Measurements from ENCODE around the gene RAPGEF1. TPM values are rescaled to one million over a fixed set of nuclear protein-coding genes. Genes with fewer than 3 reads are reported as not detected.
A peak's percentile ranks its signal among the peaks of the same experiment; 100 is the strongest.

Gene RAPGEF1
- total and polyA plus RNA-seq, 9 of the 15 experiments (the other 6 are each of a cell fraction or from before 2014, with no cell fraction given), result 0.06 to 44.1 (median 19.9) TPM

DNA sequence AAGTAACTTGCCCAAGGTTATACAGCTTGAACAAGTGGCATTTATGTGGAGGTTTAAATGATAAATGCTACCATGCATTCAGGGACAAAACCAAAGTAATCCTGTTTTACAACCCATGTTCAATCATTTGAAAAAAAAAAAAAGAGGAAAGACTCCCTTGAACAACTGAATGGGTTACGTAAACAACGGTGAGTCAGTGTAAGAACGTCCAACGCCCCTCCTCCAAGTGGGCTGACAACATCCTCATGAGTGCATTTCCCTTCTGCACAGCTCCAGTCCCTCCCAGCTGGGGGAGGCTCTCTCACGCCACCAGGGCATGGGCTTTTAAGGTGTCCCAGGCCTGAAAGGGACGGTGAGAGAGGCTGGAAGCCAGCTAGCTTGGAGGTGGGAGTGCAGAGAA, 104.6 kb downstream of the RAPGEF1 start (continued):
- no peak for TF ChIP-seq THAP7 (CRISPR knock-in tag; IDR thresholded peaks at IDR 0.05)
- TF ChIP-seq ZBTB8A (IDR thresholded peaks at IDR 0.05; ENCODE audit: partially characterized antibody), result no peak
- TF ChIP-seq CEBPB (tag; IDR thresholded peaks at IDR 0.05), result peak; percentile 85
- TF ChIP-seq TEAD4 (IDR thresholded peaks at IDR 0.05; ENCODE audit: low read length), result no peak
- no peak for TF ChIP-seq TEAD4 (CRISPR knock-in tag; IDR thresholded peaks at IDR 0.05; ENCODE audit: borderline replicate concordance)
- no peak for TF ChIP-seq SMAD4 (CRISPR knock-in tag; conservative IDR thresholded peaks at IDR 0.05)
- TF ChIP-seq HMGN3 (IDR thresholded peaks at IDR 0.05; ENCODE audit: borderline replicate concordance, extremely low read depth, insufficient read length, low read depth, low read length), result peak; percentile 14
- TF ChIP-seq ATF3 (IDR thresholded peaks at IDR 0.05), result peak; percentile 91
- TF ChIP-seq ATF3 (CRISPR knock-in tag; conservative IDR thresholded peaks at IDR 0.05), result no peak; the same call in 1 of the 2 replicates
- TF ChIP-seq ZNF280A (IDR thresholded peaks at IDR 0.05; ENCODE audit: low read depth, partially characterized antibody), result no peak
- TF ChIP-seq, protein P1, sequence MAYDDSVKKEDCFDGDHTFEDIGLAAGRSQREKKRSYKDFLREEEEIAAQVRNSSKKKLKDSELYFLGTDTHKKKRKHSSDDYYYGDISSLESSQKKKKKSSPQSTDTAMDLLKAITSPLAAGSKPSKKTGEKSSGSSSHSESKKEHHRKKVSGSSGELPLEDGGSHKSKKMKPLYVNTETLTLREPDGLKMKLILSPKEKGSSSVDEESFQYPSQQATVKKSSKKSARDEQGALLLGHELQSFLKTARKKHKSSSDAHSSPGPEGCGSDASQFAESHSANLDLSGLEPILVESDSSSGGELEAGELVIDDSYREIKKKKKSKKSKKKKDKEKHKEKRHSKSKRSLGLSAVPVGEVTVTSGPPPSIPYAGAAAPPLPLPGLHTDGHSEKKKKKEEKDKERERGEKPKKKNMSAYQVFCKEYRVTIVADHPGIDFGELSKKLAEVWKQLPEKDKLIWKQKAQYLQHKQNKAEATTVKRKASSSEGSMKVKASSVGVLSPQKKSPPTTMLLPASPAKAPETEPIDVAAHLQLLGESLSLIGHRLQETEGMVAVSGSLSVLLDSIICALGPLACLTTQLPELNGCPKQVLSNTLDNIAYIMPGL (CRISPR knock-in tag; IDR thresholded peaks at IDR 0.05), result no peak
- TF ChIP-seq NR2C2 (CRISPR knock-in tag; IDR thresholded peaks at IDR 0.05), result no peak
- no peak for TF ChIP-seq NR2C2 (tag; IDR thresholded peaks at IDR 0.05)
- TF ChIP-seq NCOR1 (IDR thresholded peaks at IDR 0.05), result no peak
- TF ChIP-seq ZFP1 (CRISPR knock-in tag; IDR thresholded peaks at IDR 0.05), result no peak
- no peak for TF ChIP-seq GATAD2B (IDR thresholded peaks at IDR 0.05; ENCODE audit: borderline replicate concordance)
- no peak for TF ChIP-seq ZMIZ1 (IDR thresholded peaks at IDR 0.05; ENCODE audit: low read depth in 2 of 2, low read length in 2 of 2)
- TF ChIP-seq SIRT6 (IDR thresholded peaks at IDR 0.05; ENCODE audit: low read depth, low read length), result no peak
- no peak for TF ChIP-seq POLR2AphosphoS2 (IDR thresholded peaks at IDR 0.05; ENCODE audit: low read length)
- TF ChIP-seq PPARD (CRISPR knock-in tag; IDR thresholded peaks at IDR 0.05), result no peak
- no peak for TF ChIP-seq HMG20B (CRISPR knock-in tag; IDR thresholded peaks at IDR 0.05)
- no peak for TF ChIP-seq RBM34 (IDR thresholded peaks at IDR 0.05; ENCODE audit: borderline replicate concordance, insufficient read depth, low read length)
